IMR-90 (cell line): ENCODE results near the gene MALT1. TPM values are rescaled to one million over a fixed set of nuclear protein-coding genes. Genes with fewer than 3 reads are reported as not detected.

Experiments
- ATAC-seq: fragments of 200-7000 bp; cut with Tn5 transposase; 2 replicates; pipeline ENCODE4 v1.9.1; 2020; ENCODE audit warnings: low read depth, mild to moderate bottlenecking, moderate library complexity
- BruUV-seq: library from RNA; stranded (reverse); fragments of 400-500 nt; replicated peaks from 2 replicates; lab custom pipeline; 2021; lab: Mats Ljungman, UMichigan
- CTCF ChIA-PET: fragments of 300-600 bp; formaldehyde crosslinking; extraction: SDS; loops from one replicate; lab custom pipeline; 2021; ENCODE audit warnings: antibody characterized with exemption; lab: Yijun Ruan, JAX
- POLR2A ChIA-PET: fragments of 300-600 bp; sonication (Branson Sonifier 250); formaldehyde crosslinking; loops from one replicate; lab custom pipeline; 2022; ENCODE audit warnings: antibody characterized with exemption; ENCODE audit not compliant: unreplicated experiment; lab: Charles Lee
- DNase-seq: peaks from one replicate; pipeline ENCODE4 v3.0.0; 2013
- H2AFZ ChIP-seq: replicated peaks from 2 replicates; pipeline ENCODE3; 2013; ENCODE audit warnings: low read length, mild to moderate bottlenecking; ENCODE audit not compliant: poor library complexity
- H2AK5ac ChIP-seq: 2 replicates; pipeline ENCODE4 v1.6.1; 2013; ENCODE audit warnings: low read depth, low read length, inconsistent platforms
- H2AK9ac ChIP-seq: replicated peaks from 2 replicates; pipeline ENCODE3; 2013; ENCODE audit warnings: mild to moderate bottlenecking, low read depth, low read length, moderate library complexity; ENCODE audit not compliant: poor library complexity
- H2BK120ac ChIP-seq: 2 replicates; pipeline ENCODE4 v1.6.1; 2013; ENCODE audit warnings: low read depth, low read length, inconsistent platforms
- H2BK15ac ChIP-seq: 3 replicates; pipeline ENCODE4 v1.6.1; 2013; ENCODE audit warnings: low read depth, low read length, inconsistent platforms
- H2BK20ac ChIP-seq: 2 replicates; pipeline ENCODE4 v1.6.1; 2013; ENCODE audit warnings: low read depth, mild to moderate bottlenecking, inconsistent platforms, low read length, moderate library complexity
- H2BK5ac ChIP-seq: 2 replicates; pipeline ENCODE4 v1.6.1; 2013; ENCODE audit warnings: mild to moderate bottlenecking, low read depth, low read length, inconsistent platforms; ENCODE audit not compliant: poor library complexity, severe bottlenecking
- H3K14ac ChIP-seq: replicated peaks from 2 replicates; pipeline ENCODE4 v1.6.1; 2013; ENCODE audit warnings: low read depth, low read length, inconsistent platforms
- H3K18ac ChIP-seq: 2 replicates; pipeline ENCODE4 v1.6.1; 2013; ENCODE audit warnings: low read depth, low read length, control low read depth
- H3K23ac ChIP-seq: 2 replicates; pipeline ENCODE4 v1.6.1; 2013; ENCODE audit warnings: low read depth, low read length, inconsistent platforms
- H3K27ac ChIP-seq: 2 replicates; pipeline ENCODE4 v1.5.1; 2013; ENCODE audit warnings: mild to moderate bottlenecking, control low read depth, low read length; ENCODE audit not compliant: insufficient read depth
- H3K27me3 ChIP-seq: 2 replicates; pipeline ENCODE4 v1.6.1; 2013; ENCODE audit warnings: low read length; ENCODE audit not compliant: control insufficient read depth, insufficient read depth
- H3K36me3 ChIP-seq: 2 replicates; pipeline ENCODE4 v1.6.1; 2013; ENCODE audit warnings: low read length, mixed read lengths; ENCODE audit not compliant: control insufficient read depth, insufficient read depth
- H3K4ac ChIP-seq: 2 replicates; pipeline ENCODE4 v1.6.1; 2013; ENCODE audit warnings: low read depth, low read length, inconsistent platforms
- H3K4me1 ChIP-seq: 2 replicates; pipeline ENCODE4 v1.6.1; 2013; ENCODE audit warnings: low read length, mixed read lengths; ENCODE audit not compliant: control insufficient read depth, insufficient read depth
- H3K4me2 ChIP-seq: 2 replicates; pipeline ENCODE4 v1.6.1; 2013; ENCODE audit warnings: low read depth, mild to moderate bottlenecking, control low read depth, low read length, moderate library complexity
- H3K4me3 ChIP-seq: 2 replicates; pipeline ENCODE4 v1.5.1; 2013; ENCODE audit warnings: low read depth, mild to moderate bottlenecking, control low read depth, low read length, moderate library complexity; ENCODE audit not compliant: insufficient read depth
- H3K56ac ChIP-seq: 2 replicates; pipeline ENCODE4 v1.6.1; 2013; ENCODE audit warnings: low read length, inconsistent platforms; ENCODE audit not compliant: insufficient read depth; ENCODE audit errors: extremely low read depth
- H3K79me1 ChIP-seq, 2 experiments: 2 replicates each; pipeline ENCODE4 v1.6.1; 2013; ENCODE audit warnings: low read length in 2 of 2, inconsistent platforms in 1 of 2, low read depth in 1 of 2
- H3K9ac ChIP-seq: 2 replicates; pipeline ENCODE4 v1.6.1; 2013; ENCODE audit warnings: low read depth, low read length, control low read depth
- H3K9me1 ChIP-seq: 2 replicates; pipeline ENCODE4 v1.6.1; 2013; ENCODE audit warnings: low read length, inconsistent platforms; ENCODE audit not compliant: insufficient read depth
- H3K9me3 ChIP-seq: 2 replicates; pipeline ENCODE4 v1.6.1; 2013; ENCODE audit warnings: low read length; ENCODE audit not compliant: control insufficient read depth, insufficient read depth
- H4K20me1 ChIP-seq: 2 replicates; pipeline ENCODE4 v1.6.1; 2013; ENCODE audit warnings: low read length, inconsistent platforms; ENCODE audit not compliant: insufficient read depth
- H4K5ac ChIP-seq: 2 replicates; pipeline ENCODE4 v1.6.1; 2013; ENCODE audit warnings: mild to moderate bottlenecking, low read depth, low read length, control low read depth
- H4K8ac ChIP-seq, 2 experiments: 2 replicates each; pipeline ENCODE4 v1.6.1; 2013; ENCODE audit warnings: low read depth in 2 of 2, low read length in 2 of 2, control low read depth in 1 of 2, inconsistent platforms in 1 of 2
- H4K91ac ChIP-seq: 2 replicates; pipeline ENCODE4 v1.6.1; 2013; ENCODE audit warnings: low read depth, low read length, inconsistent platforms; ENCODE audit not compliant: insufficient read depth
- ELK1 ChIP-seq: fragments of 150-350 bp; IDR thresholded peaks from 2 replicates; pipeline ENCODE4 v1.6.1; 2016; ENCODE audit warnings: low read depth, mild to moderate bottlenecking, low read length, moderate library complexity, borderline replicate concordance
- NFE2L2 ChIP-seq: fragments of 150-350 bp; IDR thresholded peaks from 2 replicates; pipeline ENCODE4 v1.6.1; 2016; ENCODE audit warnings: low read depth, mild to moderate bottlenecking, low read length
- dilution Hi-C: fragments of 300-500 bp; cut with HindIII; formaldehyde crosslinking; loops from one replicate; pipeline ENCODE4 v1.14.3; 2018; ENCODE audit warnings: low sequenced_read_pairs; ENCODE audit not compliant: unreplicated experiment
- in situ Hi-C: fragments of 300-500 bp; cut with MboI; formaldehyde crosslinking; loops from 3 replicates; pipeline ENCODE4 v1.14.3; 2019; ENCODE audit warnings: low sequenced_read_pairs, inconsistent platforms, mixed read lengths
- intact Hi-C: fragments of 100-400 bp; cut with micrococcal nuclease; formaldehyde crosslinking; loops from 2 replicates; pipeline ENCODE4 v1.10.0; 2022
- polyA plus RNA-seq, 3 experiments: library from polyadenylated mRNA; depleted of rRNA; stranded (reverse); fragments of >200 nt; gene quantifications; 2 replicates each; pipeline ENCODE4 v1.2.3, GENCODE V29; 2012; ENCODE audit warnings: low replicate concordance in 1 of 3
- total RNA-seq: library from RNA; depleted of rRNA; stranded (reverse); fragments of >200 nt; gene quantifications from 2 replicates; pipeline ENCODE4 v1.2.3, GENCODE V29; 2012

MALT1 gene
- total and polyA plus RNA-seq, 2 of the 4 experiments (the other 2 are of a cell fraction): 8.3 to 25.3 TPM

- Histone ChIP-seq H4K91ac (no peak overlapping the region), H2AFZ (no peak overlapping the region), H4K5ac (no peak overlapping the region), H3K4ac (no peak overlapping the region), H2AK9ac (no peak overlapping the region), H3K27me3 (no peaks in the 10 kb centered on the region), H3K4me1 (peaks cover 14% of the 10 kb centered on the region), H3K56ac (no peak overlapping the region), H3K18ac (no peak overlapping the region), H2BK5ac (no peak overlapping the region), H3K36me3 (no peaks in the 10 kb centered on the region), H3K9me3 (no peaks in the 10 kb centered on the region), H2BK15ac (no peak overlapping the region), H3K4me3 (no peak overlapping the region), H2BK120ac (no peak overlapping the region), H3K9me1 (peaks cover 8% of the 10 kb centered on the region), H3K27ac (no peak overlapping the region), H4K8ac (no peak overlapping the region), H2AK5ac (no peak overlapping the region), H4K20me1 (no peaks in the 10 kb centered on the region), H2BK20ac (no peak overlapping the region), H3K14ac (no peak overlapping the region), H3K4me2 (no peak overlapping the region), H3K79me1 (0 out of 4 replicates have a peak, but pooled peaks cover 0 to 4% of the 10 kb centered on the region in 2 experiments), H3K23ac (no peak overlapping the region), H3K9ac (no peak overlapping the region)
- dilution Hi-C loops: no loop called here
- in situ Hi-C loops: no loop called here
- CTCF ChIA-PET: no interaction called here
- POLR2A ChIA-PET: no interaction called here
- no peak for DNase-seq
- intact Hi-C loops: no loop called here
- BruUV-seq: no TSS peak
- no peak for ATAC-seq
- no peak for TF ChIP-seq ELK1
- no peak for TF ChIP-seq NFE2L2
Observed at GRCh38 chr18:58633874-58634273, 37.4 kb upstream of the MALT1 start.
